DND-41 (cell line): ENCODE results near the gene PEX5L.

ENCODE experiments used
- CTCF ChIP-seq: IDR thresholded peaks from 2 replicates; pipeline ENCODE4 v1.5.1; 2012; ENCODE audit warnings: borderline replicate concordance, low read length, moderate library complexity, mild to moderate bottlenecking; ENCODE audit not compliant: poor library complexity, severe bottlenecking; ENCODE audit errors: extremely low read depth
- EZH2 ChIP-seq: IDR thresholded peaks from 3 replicates; pipeline ENCODE4 v1.6.1; 2012; ENCODE audit warnings: borderline replicate concordance, low read depth, mild to moderate bottlenecking, moderate library complexity, low read length, inconsistent platforms; ENCODE audit not compliant: severe bottlenecking

- TF ChIP-seq CTCF (no peak), EZH2 (no peak)
These were observed 184.4 kb downstream of the PEX5L start for GRCh38 chr3:179852142-179852905.
